ENCODE data around the gene ABHD12.

DNA sequence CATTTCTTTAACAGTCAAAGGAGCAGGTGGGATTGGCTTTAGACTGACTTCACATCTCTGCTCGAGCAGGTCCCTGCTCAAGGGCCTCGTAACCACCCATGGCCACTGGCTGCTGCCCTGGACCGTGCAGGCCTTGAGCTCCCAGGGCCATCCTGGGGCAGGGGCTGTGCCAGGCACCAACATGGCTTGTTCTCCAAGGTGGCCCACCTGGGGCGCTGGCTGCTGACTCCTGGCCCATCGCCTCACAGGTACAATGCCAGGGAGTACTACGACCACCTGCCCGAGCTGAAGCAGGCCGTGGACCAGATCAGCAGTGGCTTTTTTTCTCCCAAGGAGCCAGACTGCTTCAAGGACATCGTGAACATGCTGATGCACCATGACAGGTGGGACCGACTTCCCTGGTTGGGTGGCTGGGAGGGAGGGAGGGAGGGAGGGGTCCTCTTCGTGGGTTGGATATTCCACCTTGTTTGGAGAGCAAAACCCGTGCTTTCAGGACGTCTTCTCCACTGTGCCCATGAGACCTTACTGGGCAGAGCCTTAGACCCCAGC, 96.7 kb downstream of the ABHD12 start:
- TF ChIP-seq EZH2 (IDR thresholded peaks at IDR 0.05; ENCODE audit: borderline replicate concordance) (no peak), CTCF (IDR thresholded peaks at IDR 0.05; ENCODE audit: poor library complexity) (no peak), EZH2phosphoT487 (IDR thresholded peaks at IDR 0.05; ENCODE audit: low read depth, severe bottlenecking, unreplicated experiment) (no peak)
